Smooth muscle cell (in vitro differentiated cells): ENCODE measurements around the gene DUSP15. TPM values are rescaled to one million over a fixed set of nuclear protein-coding genes. Genes with fewer than 3 reads are reported as not detected.

ENCODE experiments used
- DNase-seq: peaks from one replicate; lab custom pipeline; 2025; ENCODE audit not compliant: unreplicated experiment; lab: John Stamatoyannopoulos, UW
- H2AFZ ChIP-seq: fragments of 200-600 bp; sonication (generic); 2 replicates; pipeline ENCODE4 v1.6.0; 2016; ENCODE audit warnings: antibody characterized with exemption, low read depth, mild to moderate bottlenecking
- H3F3A ChIP-seq: fragments of 200-600 bp; sonication (generic); 2 replicates; pipeline ENCODE4 v1.6.0; 2017; ENCODE audit warnings: antibody characterized with exemption, low read depth
- H3K27ac ChIP-seq: fragments of 200-600 bp; sonication (generic); 2 replicates; pipeline ENCODE4 v1.5.1; 2016; ENCODE audit warnings: low read depth, mild to moderate bottlenecking
- H3K27me3 ChIP-seq: fragments of 200-600 bp; sonication (generic); 2 replicates; pipeline ENCODE4 v1.6.1; 2016; ENCODE audit warnings: low read depth, mild to moderate bottlenecking
- H3K36me3 ChIP-seq: fragments of 200-600 bp; sonication (generic); 2 replicates; pipeline ENCODE4 v1.5.1; 2016; ENCODE audit warnings: low read depth
- H3K4me1 ChIP-seq: fragments of 200-600 bp; sonication (generic); 2 replicates; pipeline ENCODE4 v1.5.1; 2016; ENCODE audit warnings: low read depth
- H3K4me2 ChIP-seq: fragments of 200-600 bp; sonication (generic); 2 replicates; pipeline ENCODE4 v1.6.0; 2016; ENCODE audit warnings: mild to moderate bottlenecking
- H3K4me3 ChIP-seq: fragments of 200-600 bp; sonication (generic); 2 replicates; pipeline ENCODE4 v1.5.1; 2016; ENCODE audit warnings: mild to moderate bottlenecking
- H3K79me2 ChIP-seq: fragments of 200-600 bp; sonication (generic); 2 replicates; pipeline ENCODE4 v1.6.0; 2016; ENCODE audit warnings: low read depth, mild to moderate bottlenecking
- H3K9ac ChIP-seq: fragments of 200-600 bp; sonication (generic); 2 replicates; pipeline ENCODE4 v1.6.0; 2016; ENCODE audit warnings: low read depth
- H3K9me3 ChIP-seq: fragments of 200-600 bp; sonication (generic); replicated peaks from 2 replicates; pipeline ENCODE4 v1.5.1; 2016; ENCODE audit warnings: low read depth
- H4K20me1 ChIP-seq: fragments of 200-600 bp; sonication (generic); 2 replicates; pipeline ENCODE4 v1.6.0; 2016; ENCODE audit warnings: low read depth
- CTCF ChIP-seq: fragments of 200-600 bp; sonication (generic); IDR thresholded peaks from 2 replicates; pipeline ENCODE4 v1.5.1; 2017; ENCODE audit warnings: borderline replicate concordance, mild to moderate bottlenecking, antibody characterized with exemption; ENCODE audit not compliant: insufficient read depth, poor library complexity, severe bottlenecking
- WGBS: methylation state at CpG from one replicate; pipeline ENCODE4 v1.1.7; 2016; ENCODE audit warnings: low lambda C conversion rate; 5-methylcytosine and 5-hydroxymethylcytosine counted together
- polyA plus RNA-seq: library from polyadenylated mRNA; unstranded; fragments of >200 nt; fragmentation: Nextera tagmentation; extraction: Ambion mirVana; gene quantifications from 2 replicates; pipeline ENCODE4 v1.2.1, GENCODE V29; 2016
- total RNA-seq: library from RNA; depleted of rRNA; stranded (reverse); fragments of >200 nt; gene quantifications from 2 replicates; pipeline ENCODE4 v1.2.3, GENCODE V29; 2014

Gene DUSP15
- total and polyA plus RNA-seq, 2 experiments from 2014 or later: 6.2 to 10.2 TPM

- 66% methylated on average over 11 of the region's 11 CpGs for WGBS
- H3K27me3 ChIP-seq: peaks cover 59% of the 10 kb centered on the region
- peaks cover under 1% of the 10 kb centered on the region for H3K4me1 ChIP-seq
- H3K4me2 ChIP-seq: no peak overlapping the region
- no peaks in the 10 kb centered on the region for H3K9me3 ChIP-seq
- DNase-seq: no peak
- no peaks in the 10 kb centered on the region for H3F3A ChIP-seq
- H3K4me3 ChIP-seq: no peak overlapping the region
- H2AFZ ChIP-seq: no peak overlapping the region
- H3K79me2 ChIP-seq: no peaks in the 10 kb centered on the region
- H3K9ac ChIP-seq: no peak overlapping the region
- TF ChIP-seq CTCF: no peak
- H3K27ac ChIP-seq: no peak overlapping the region
- H3K36me3 ChIP-seq: no peaks in the 10 kb centered on the region
- no peaks in the 10 kb centered on the region for H4K20me1 ChIP-seq
Measured at GRCh38 chr20:31851240-31851955, 18.9 kb downstream of the DUSP15 start.

GRCh38 chr20:31849306-31849930 is 20.9 kb downstream of the DUSP15 start:
- 41% methylated on average over 45 of the region's 45 CpGs for WGBS
- Histone ChIP-seq H3K9ac (no peak overlapping the region), H3K9me3 (no peaks in the 10 kb centered on the region), H3F3A (peaks cover 4% of the 10 kb centered on the region), H3K79me2 (no peaks in the 10 kb centered on the region), H4K20me1 (no peaks in the 10 kb centered on the region), H3K36me3 (no peaks in the 10 kb centered on the region), H3K4me1 (peaks cover 15% of the 10 kb centered on the region), H3K4me3 (no peak overlapping the region), H3K4me2 (no peak overlapping the region), H3K27me3 (peaks cover 40% of the 10 kb centered on the region), H3K27ac (no peak overlapping the region), H2AFZ (no peak overlapping the region)
- no peak for TF ChIP-seq CTCF
- no peak for DNase-seq

- Histone ChIP-seq H3K4me3 (no peak overlapping the region), H3K27ac (no peak overlapping the region), H3K36me3 (no peaks in the 10 kb centered on the region), H3K4me1 (peaks cover 20% of the 10 kb centered on the region), H4K20me1 (no peaks in the 10 kb centered on the region), H3K4me2 (no peak overlapping the region), H3F3A (peaks cover 4% of the 10 kb centered on the region), H3K9me3 (no peaks in the 10 kb centered on the region), H3K79me2 (no peaks in the 10 kb centered on the region), H3K9ac (no peak overlapping the region), H2AFZ (no peak overlapping the region), H3K27me3 (peaks cover 33% of the 10 kb centered on the region)
- 91% methylated on average over 32 of the region's 32 CpGs for WGBS
- no peak for DNase-seq
- TF ChIP-seq CTCF: no peak
Measured at GRCh38 chr20:31848088-31848999, 22.0 kb downstream of the DUSP15 start.
